GM18909 (cell line): ENCODE measurements around the gene EVA1C.
"Not testable (repeated sequence)": the region's sequence is repeated elsewhere in the genome, so short reads cannot be mapped to it uniquely, and the experiment has no call there.

Experiments used
- ATAC-seq: cut with Tn5 transposase; IDR thresholded peaks from one replicate; pipeline ENCODE4 v1.9.1; 2021; ENCODE audit warnings: mild to moderate bottlenecking; ENCODE audit not compliant: unreplicated experiment, poor library complexity

EVA1C gene

DNA sequence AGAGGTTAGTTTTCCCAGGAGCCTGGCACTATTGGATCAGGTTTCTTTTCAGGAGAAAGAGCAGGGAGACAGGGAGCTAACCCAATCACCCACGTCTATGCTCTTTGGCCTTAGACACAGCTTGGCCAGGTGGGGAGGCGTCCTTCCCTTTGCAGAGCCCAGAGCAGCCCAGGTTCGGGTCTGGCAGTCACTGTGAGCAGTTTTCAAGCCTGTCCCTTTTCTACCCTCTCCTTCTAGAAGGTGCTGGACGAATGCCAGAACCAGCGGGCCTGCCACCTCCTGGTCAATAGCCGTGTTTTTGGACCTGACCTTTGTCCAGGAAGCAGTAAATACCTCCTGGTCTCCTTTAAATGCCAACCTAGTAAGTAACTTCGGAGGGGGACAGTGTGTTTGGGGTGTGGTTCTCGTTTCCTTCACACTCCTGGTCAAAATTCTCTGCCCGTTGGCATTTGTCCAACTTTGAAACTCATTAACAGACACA, 44.9 kb downstream of the EVA1C start:
- ATAC-seq, result no peak

GRCh38 chr21:32457962-32458361, 45.5 kb downstream of the EVA1C start:
- no peak for ATAC-seq

DNA sequence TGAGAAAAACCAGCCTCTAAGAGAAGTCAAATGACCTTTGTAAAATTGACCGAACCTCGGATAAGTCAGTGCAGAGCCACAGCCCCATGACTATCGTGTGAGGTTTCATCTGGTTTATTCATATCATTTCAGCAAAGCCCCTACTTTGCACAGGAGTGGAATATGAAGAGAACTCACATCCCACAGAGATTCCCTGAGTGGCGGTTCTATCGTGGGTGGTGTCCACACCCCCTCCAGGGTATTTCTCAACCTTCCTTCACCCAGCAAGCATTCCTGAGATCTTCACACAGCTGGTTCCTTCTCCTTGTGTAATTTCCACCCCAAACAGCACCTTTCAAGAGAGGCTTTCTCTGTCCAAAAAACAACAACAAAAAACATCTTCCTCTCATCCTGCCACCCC, 47.5 kb downstream of the EVA1C start:
- no peak for ATAC-seq

DNA sequence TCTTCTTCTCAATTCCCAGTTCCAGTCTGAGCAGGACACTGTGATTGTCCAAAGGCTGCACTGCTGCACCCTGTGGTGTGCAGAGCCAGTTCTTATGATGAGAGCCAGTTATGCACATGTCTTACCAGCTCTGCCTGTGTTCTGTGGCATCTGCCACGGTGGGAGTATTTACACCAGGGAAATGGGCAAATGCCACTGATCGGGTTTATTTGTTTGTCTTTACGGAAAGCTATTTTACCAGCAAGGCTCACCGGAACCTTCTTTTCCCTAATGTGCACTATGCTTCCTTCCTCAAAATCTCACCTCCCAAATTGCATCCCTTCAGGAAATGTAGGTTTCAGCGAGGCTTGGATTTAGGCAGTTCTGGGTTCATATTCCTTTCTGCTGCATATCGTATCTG, 49.0 kb downstream of the EVA1C start:
- ATAC-seq, result no peak

DNA sequence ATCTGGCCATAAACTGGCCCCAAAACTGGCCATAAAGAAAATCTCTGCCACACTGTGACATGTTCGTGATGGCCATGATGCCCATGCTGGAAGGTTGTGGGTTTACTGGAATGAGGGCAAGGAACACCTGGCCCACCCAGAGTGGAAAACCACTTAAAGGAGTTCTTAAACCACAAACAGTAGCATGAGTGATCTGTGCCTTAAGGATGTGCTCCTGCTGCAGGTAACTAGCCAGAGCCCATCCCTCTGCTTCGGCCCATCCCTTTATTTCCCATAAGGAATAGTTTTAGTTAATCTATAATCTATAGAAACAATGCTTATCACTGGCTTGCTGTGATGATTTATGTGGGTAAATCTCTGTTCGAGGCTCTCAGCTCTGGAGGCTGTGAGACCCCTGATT, 50.1 kb downstream of the EVA1C start:
- not testable (repeated sequence) for ATAC-seq

DNA sequence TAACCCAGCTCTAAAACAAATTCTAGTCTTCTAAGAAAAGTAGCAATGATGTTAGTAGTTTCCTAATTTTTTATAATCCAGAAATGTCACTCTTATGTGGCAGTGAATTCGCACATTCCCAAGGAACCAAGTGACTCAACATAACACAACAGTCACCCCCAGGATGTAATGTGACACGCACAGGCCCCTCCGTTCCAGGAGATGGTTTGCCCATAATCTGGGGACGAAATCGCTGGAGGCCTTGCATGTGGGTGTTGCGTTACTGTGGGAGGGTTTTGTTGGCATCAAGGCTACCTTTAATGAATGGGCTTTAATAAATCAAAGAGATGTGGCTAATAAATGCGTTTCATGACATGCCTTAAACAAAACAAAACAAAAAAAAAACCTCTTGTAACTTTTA, 50.9 kb downstream of the EVA1C start:
- ATAC-seq, result no peak

DNA sequence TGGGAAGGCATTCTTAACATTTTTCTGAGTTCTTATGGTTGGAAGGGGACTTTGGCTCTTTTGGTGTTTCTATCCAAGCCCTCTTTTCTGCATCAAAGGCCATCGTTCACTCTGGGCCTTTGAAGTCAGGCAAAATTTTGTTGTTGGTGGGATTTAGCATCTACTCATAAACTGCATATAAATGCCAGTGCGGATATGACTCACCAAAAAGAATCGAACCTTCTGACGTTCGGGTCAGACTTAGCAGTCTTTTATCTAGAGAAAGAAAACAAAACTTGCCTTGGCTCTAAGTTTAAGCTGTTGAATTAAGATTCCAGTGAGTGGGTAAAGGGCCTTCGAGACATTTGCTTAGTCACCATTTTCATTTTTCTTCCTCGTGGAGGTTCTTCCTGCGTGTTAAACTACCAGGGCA, 51.4 kb downstream of the EVA1C start:
- ATAC-seq, result no peak

- no peak for ATAC-seq
These were observed 54.8 kb downstream of the EVA1C start for GRCh38 chr21:32467291-32467690.

- ATAC-seq, result no peak
These were observed 56.2 kb downstream of the EVA1C start for GRCh38 chr21:32468681-32469111.

- no peak for ATAC-seq
These were observed 57.1 kb downstream of the EVA1C start for GRCh38 chr21:32469628-32470027.

GRCh38 chr21:32470206-32470605, 57.7 kb downstream of the EVA1C start:
- no peak for ATAC-seq

- ATAC-seq, result no peak
These were observed 60.6 kb downstream of the EVA1C start for GRCh38 chr21:32472890-32473765.

DNA sequence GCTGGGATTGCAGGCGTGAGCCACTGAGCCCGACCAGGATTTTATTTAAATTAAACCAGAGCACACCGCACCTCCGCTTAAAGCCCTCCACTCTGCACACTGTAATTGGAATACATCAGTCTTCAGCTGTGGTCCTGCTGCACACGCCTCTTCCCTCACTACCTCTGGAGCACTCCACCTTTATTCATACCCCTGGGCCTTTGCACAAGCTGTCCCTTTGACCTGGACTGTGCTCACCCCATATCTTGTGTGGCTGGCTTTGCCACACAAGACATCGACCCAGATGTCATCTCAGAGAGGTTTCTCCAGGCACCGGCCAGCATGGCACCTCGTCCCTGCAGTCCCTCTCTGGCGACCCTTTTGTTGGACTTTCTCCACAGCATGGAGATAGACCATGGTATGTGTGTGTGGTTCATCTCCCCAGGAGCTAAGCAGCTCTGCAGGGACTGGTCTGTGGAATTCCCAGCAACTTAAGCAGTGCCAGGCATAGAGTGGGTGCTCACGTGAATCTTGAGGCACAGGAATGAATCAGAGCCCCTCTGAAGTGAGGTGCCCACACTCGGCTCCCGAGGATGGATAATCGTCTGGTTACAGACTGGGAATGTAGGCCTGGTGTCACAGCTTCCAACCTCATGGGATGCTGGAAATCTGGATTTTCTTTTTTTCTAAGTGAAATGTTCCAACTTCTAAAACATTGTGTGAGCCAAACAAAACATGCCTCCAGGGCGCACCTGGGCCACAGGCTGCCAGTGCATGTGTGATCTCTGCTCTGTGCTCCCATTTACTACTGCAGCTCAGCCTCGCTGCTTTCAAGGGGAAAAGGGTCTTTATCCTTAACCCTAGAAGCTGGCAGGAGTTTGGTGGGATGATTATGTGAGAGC, 61.9 kb downstream of the EVA1C start:
- ATAC-seq, result no peak

GRCh38 chr21:32475162-32475812, 62.8 kb downstream of the EVA1C start:
- no peak for ATAC-seq

GRCh38 chr21:32476661-32477423, 64.3 kb downstream of the EVA1C start:
- ATAC-seq, result no peak

- no peak for ATAC-seq
These were observed 64.9 kb downstream of the EVA1C start for GRCh38 chr21:32477424-32477745.

DNA sequence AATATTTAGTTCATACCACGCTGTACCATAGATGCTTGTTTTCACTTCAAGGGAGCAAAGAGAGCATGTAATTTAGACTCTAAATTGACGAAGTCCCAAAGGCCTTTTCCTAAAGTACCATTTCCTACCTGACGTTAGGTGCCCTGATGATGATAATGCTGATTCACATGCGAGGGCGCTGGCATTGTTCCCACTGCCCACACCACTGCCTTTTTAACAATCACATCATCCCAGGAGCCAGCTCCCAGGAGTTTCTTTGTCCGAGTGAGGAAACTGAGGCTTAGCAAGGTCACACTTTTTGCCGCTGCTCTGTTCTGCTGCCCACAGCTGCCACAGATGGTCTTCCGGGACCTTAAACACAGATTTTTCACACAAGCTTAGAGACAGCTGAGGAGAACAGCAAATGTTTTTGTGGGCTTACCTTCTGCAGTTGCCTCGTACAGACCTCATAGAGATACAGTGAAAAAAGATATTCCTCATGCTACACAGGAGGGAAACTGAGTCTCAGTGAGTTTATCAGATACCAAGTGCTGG, 69.4 kb downstream of the EVA1C start:
- ATAC-seq, result no peak

- no peak for ATAC-seq
These were observed 70.2 kb downstream of the EVA1C start for GRCh38 chr21:32482565-32483292.

DNA sequence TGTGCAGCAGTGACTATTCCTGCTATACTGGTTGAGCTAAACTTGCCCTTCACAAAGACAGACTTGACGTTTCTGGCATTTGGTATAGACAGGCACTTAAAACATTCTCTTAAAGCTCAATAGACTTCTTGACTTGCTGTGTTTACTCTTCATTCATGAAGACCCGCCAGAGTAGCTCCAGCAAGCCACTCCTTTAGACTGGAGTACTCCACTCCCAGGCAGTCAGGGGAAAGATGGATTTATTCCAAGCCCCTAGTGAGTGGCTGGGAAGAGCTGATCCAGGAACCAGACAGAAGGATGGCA, 70.7 kb downstream of the EVA1C start:
- ATAC-seq, result no peak
